ENCODE results near the gene PLAU. TPM values are rescaled to one million over a fixed set of nuclear protein-coding genes. Genes with fewer than 3 reads are reported as not detected.
"Not testable (repeated sequence)": the region's sequence is repeated elsewhere in the genome, so short reads cannot be mapped to it uniquely, and the experiment has no call there.

Gene PLAU
- total and polyA plus RNA-seq, 8 donors, result 5.5 to 39.5 (median 9.9) TPM; not detected in 1

DNA sequence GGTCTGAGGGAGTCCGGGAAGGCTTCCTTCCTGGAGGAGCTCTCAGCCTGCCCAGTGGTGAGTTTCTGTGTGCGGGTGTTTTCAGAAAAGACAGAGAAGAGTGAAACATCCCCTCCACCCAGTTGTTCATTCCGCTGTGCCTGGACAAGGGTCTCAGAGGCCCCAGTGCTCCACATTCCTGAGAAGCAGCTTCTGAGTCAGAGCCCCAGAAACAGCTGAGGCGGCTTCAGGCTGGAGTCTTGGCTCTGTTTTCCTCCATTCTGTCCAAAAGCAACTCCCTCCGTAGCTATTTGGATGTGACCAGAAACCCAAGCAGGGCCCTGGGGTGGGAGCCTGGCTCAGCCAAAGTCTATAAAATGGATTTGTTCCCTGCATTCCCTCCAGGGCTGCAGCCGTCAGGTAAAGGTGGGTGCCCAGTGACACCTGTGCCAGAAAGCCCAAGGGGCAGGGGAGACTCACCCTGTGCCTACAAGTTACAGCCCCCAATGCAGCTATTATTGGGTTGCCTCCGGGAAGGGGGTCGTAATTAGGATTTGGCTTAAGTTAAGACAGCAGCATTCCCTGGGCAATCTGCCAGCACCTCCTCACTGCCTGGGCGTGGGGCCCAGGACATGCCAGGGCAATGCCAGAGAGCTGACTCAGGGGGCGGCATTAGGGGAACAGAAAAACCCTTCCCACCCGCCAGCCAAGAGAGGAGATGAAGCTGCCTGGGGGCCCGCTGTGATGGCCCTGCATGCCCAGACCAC is 23.5 kb upstream of the PLAU start:
- intact Hi-C loops (cut with DNase I; ENCODE audit: low total_unique reads), result loop anchor here (5.0 kb wide), 1 partner anchor 55 kb away; no protein-coding TSS in a partner anchor
- Histone ChIP-seq H3K36me3 (no peaks in the 10 kb centered on the region), H3K4me3 (no peak overlapping the region), H3K27ac (peak overlapping the region; percentile 28 to 83 (median 72)), H3K27me3 (no peaks in the 10 kb centered on the region), H3K9me3 (no peaks in the 10 kb centered on the region), H3K4me1 (peaks cover 30 to 36% (median 32%) of the 10 kb centered on the region in 4 donors)
- TF ChIP-seq EP300 (IDR thresholded peaks at IDR 0.05), result no peak
- TF ChIP-seq POLR2A (IDR thresholded peaks at IDR 0.05), result no peak
- peak; percentile 73 to 87 for DNase-seq
- 25 to 38% (median 37%) methylated on average over 10 to 12 of the region's 12 CpGs for WGBS, 5 donors

DNA sequence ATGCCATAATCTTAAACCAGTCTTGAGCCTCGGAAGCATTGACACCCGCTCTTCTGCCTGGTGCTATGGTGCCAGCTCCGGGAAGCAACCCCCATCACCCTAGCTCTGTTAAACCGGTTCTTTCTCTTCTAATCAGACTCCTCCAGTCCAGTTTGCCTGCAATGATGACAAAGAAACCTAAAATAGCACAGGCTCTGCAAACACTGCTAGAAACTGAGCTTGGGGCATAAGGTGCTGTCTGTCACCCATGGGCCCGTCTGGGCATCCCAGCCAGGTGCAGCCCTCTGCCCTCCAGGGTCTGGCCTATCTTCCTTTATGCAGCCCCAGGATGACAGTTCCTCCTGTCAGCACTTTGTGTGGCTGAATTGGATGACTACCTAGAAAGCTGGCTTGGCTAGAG is 22.4 kb upstream of the PLAU start:
- intact Hi-C loops (cut with DNase I; ENCODE audit: low total_unique reads), result loop anchor here (5.0 kb wide), 1 partner anchor 54 kb away; no protein-coding TSS in a partner anchor
- Histone ChIP-seq H3K9me3 (no peaks in the 10 kb centered on the region), H3K4me3 (no peak overlapping the region), H3K27me3 (no peaks in the 10 kb centered on the region), H3K36me3 (no peaks in the 10 kb centered on the region), H3K27ac (peak overlapping the region in 4 of 5 donors; percentile 54 to 83 (median 77)), H3K4me1 (peaks cover 30 to 36% (median 32%) of the 10 kb centered on the region in 4 donors)
- TF ChIP-seq, protein P1, sequence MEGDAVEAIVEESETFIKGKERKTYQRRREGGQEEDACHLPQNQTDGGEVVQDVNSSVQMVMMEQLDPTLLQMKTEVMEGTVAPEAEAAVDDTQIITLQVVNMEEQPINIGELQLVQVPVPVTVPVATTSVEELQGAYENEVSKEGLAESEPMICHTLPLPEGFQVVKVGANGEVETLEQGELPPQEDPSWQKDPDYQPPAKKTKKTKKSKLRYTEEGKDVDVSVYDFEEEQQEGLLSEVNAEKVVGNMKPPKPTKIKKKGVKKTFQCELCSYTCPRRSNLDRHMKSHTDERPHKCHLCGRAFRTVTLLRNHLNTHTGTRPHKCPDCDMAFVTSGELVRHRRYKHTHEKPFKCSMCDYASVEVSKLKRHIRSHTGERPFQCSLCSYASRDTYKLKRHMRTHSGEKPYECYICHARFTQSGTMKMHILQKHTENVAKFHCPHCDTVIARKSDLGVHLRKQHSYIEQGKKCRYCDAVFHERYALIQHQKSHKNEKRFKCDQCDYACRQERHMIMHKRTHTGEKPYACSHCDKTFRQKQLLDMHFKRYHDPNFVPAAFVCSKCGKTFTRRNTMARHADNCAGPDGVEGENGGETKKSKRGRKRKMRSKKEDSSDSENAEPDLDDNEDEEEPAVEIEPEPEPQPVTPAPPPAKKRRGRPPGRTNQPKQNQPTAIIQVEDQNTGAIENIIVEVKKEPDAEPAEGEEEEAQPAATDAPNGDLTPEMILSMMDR (IDR thresholded peaks at IDR 0.05), result no peak
- TF ChIP-seq POLR2AphosphoS5 (IDR thresholded peaks at IDR 0.05), result peak in 1 of 3 donors; percentile 15
- 27 to 52% (median 43%) methylated on average over 4 to 5 of the region's 5 CpGs for WGBS, 5 donors
- DNase-seq, result peak in 1 of 2 donors; percentile 74

DNA sequence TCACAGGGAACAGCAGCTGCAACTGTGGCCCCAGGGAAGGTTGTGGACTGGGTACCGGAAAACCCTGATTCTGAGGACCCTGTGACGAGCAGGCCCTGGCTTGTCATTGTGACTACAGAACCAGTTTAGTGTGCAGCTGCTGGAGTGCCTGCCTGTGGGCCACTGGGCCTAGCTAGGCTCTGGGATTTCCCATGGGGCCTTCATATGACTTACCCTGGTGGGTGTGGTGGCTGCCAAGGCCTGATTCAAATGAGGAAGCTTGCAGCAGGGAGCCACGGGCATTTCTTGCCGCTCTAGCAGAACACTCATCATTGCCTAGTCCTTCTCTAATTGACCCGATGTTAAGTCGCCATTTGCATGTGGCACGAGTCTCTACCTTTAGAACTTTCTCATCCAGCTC is 21.9 kb upstream of the PLAU start:
- Histone ChIP-seq H3K9me3 (no peaks in the 10 kb centered on the region), H3K36me3 (no peaks in the 10 kb centered on the region), H3K27ac (peak overlapping the region in 4 of 5 donors; percentile 54 to 83 (median 77)), H3K27me3 (no peaks in the 10 kb centered on the region), H3K4me1 (peaks cover 30 to 36% (median 32%) of the 10 kb centered on the region in 4 donors), H3K4me3 (no peak overlapping the region)
- DNase-seq, result peak; percentile 57 to 76
- TF ChIP-seq, protein P1 (IDR thresholded peaks at IDR 0.05), result no peak
- no peak for TF ChIP-seq POLR2AphosphoS5 (IDR thresholded peaks at IDR 0.05)
- no peak for TF ChIP-seq EP300 (IDR thresholded peaks at IDR 0.05)
- no peak for TF ChIP-seq POLR2A (IDR thresholded peaks at IDR 0.05)
- WGBS, 5 donors, result 57 to 70% (median 64%) methylated on average over 7 of the region's 7 CpGs
- intact Hi-C loops (cut with DNase I; ENCODE audit: low total_unique reads), result loop anchor here (5.0 kb wide), 1 partner anchor 53 kb away; no protein-coding TSS in a partner anchor

DNA sequence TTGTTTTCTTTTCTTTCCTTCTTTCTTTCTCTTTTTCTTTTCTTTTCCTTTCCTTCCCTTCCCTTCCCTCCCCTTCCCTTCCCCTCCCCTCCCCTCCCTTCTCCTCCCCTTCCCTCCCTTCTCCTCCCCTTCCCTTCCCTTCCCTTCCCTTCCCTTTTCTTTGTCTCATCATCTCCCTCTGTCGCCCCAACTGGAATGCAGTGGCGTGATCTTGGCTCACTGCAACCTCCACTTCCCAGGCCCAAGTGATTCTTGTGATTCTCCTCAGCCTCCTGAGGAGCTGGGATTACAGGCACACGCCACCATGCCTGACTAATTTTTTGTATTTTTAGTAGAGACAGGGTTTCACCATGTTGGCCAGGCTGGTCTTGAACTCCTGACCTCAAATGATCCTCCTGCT is 21.5 kb upstream of the PLAU start:
- peaks cover 30 to 36% (median 32%) of the 10 kb centered on the region in 4 donors for H3K4me1 ChIP-seq
- not testable (repeated sequence) for H3K4me3 ChIP-seq, DNase-seq, H3K9me3 ChIP-seq, H3K27me3 ChIP-seq, H3K36me3 ChIP-seq
- intact Hi-C loops (cut with DNase I; ENCODE audit: low total_unique reads), result loop anchor here (5.0 kb wide), 1 partner anchor 53 kb away; no protein-coding TSS in a partner anchor
- 81 to 94% (median 88%) methylated on average over 3 of the region's 3 CpGs for WGBS, 5 donors
- H3K27ac ChIP-seq, result peak overlapping the region in 1 of 5 donors; percentile 83

DNA sequence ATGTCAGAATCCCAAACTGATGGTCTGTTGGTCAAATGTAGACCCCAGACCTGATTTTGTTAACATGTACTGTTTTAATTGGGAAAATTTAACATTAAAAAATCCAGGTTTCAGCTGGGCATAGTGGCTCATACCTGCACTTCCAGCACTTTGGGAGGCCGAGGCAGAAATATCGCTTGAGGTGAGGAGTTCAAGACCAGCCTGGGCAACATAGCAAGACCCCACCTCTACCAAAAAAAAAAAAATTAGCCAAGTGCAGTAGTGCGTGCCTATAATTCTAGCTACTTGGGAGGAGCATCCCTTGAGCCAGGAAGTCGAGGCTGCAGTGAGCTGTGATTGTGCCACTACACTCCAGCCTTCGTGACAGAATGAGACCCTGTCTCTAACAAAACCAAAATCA is 20.7 kb upstream of the PLAU start:
- no peak for DNase-seq
- Histone ChIP-seq H3K9me3 (no peaks in the 10 kb centered on the region), H3K4me1 (peaks cover 30 to 36% (median 32%) of the 10 kb centered on the region in 4 donors), H3K36me3 (no peaks in the 10 kb centered on the region), H3K27ac (no peak overlapping the region), H3K4me3 (no peak overlapping the region), H3K27me3 (no peaks in the 10 kb centered on the region)
- intact Hi-C loops (cut with DNase I; ENCODE audit: low total_unique reads), result no loop called here
- WGBS, 5 donors, result 86 to 97% (median 94%) methylated on average over 5 of the region's 5 CpGs
- TF ChIP-seq, protein P1 (IDR thresholded peaks at IDR 0.05), result no peak
- TF ChIP-seq POLR2AphosphoS5 (IDR thresholded peaks at IDR 0.05), result no peak
- TF ChIP-seq EP300 (IDR thresholded peaks at IDR 0.05), result no peak
- no peak for TF ChIP-seq POLR2A (IDR thresholded peaks at IDR 0.05)

DNA sequence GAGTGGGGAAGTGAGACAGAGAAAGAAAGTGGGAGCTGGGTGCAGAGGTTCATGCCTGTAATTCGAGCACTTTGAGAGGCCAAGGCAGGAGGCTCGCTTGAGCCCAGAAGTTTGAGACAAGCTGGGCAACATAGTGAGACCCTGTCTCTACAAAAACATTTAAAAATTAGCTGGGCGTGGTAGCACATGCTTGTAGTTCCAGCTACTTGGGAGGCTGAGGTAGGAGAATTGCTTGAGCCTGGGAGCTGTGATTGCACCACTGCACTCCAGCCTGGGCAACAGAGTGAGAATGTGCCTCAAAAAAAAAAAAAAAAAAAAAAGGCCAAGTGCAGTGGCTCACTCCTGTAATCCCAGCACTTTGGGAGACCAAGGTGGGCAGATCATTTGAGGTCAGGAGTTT is 20.1 kb upstream of the PLAU start:
- H3K4me3 ChIP-seq; H3K27ac ChIP-seq; H3K36me3 ChIP-seq; H3K9me3 ChIP-seq; intact Hi-C loops (cut with DNase I; ENCODE audit: low total_unique reads); DNase-seq; H3K27me3 ChIP-seq: not testable (repeated sequence)
- peaks cover 30 to 36% (median 32%) of the 10 kb centered on the region in 4 donors for H3K4me1 ChIP-seq
- WGBS, 5 donors, result 58 to 81% (median 65%) methylated on average over 3 of the region's 3 CpGs

Measured in stomach (tissue), 9 donors.